ENCODE measurements around the gene HIF3A. TPM values are rescaled to one million over a fixed set of nuclear protein-coding genes. Genes with fewer than 3 reads are reported as not detected.

Gene HIF3A
- total and polyA plus RNA-seq, 2 of the 4 experiments (the other 2 are of a cell fraction) = 0.02 TPM; not detected in 1

DNA sequence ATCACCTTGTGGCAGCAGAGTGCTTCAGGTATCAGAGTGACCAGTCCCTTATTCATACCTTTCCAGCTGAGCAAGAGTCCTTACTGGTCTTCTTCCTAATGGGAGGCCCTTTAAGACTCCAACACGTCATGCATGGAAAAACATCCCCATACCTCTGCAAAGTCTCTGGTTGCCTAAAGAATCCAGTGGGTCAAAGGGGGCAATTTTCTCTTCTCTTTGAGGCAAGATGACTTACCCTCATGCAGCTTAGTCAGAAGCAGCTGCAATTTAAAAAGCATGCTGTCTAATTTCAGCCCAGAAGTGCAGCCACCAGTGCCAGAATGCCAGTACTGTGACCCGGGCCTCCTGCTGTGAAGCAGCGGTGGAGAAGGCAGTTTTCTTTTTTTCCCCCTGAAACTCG lies 68.7 kb downstream of the HIF3A start:
- no peak overlapping the region for H3K18ac ChIP-seq (ENCODE audit: low read depth, low read length)
- H4K8ac ChIP-seq (ENCODE audit: low read depth in 2 of 2, low read length in 2 of 2) = no peak overlapping the region
- H2BK20ac ChIP-seq (ENCODE audit: low read depth, low read length) = no peak overlapping the region
- no peak overlapping the region for H3K9ac ChIP-seq (ENCODE audit: low read depth, low read length)
- H4K5ac ChIP-seq (ENCODE audit: low read depth, low read length) = no peak overlapping the region
- H3K56ac ChIP-seq (ENCODE audit: extremely low read depth, insufficient read depth, low read length) = no peak overlapping the region
- H2AFZ ChIP-seq (replicated peaks; ENCODE audit: low read length, poor library complexity) = no peak overlapping the region
- H3K4me3 ChIP-seq (ENCODE audit: insufficient read depth, low read depth, low read length) = no peak overlapping the region
- dilution Hi-C loops (cut with HindIII; ENCODE audit: low sequenced_read_pairs, unreplicated experiment) (no loop called here), intact Hi-C loops (cut with micrococcal nuclease) (no loop called here), in situ Hi-C loops (cut with MboI; ENCODE audit: low sequenced_read_pairs) (no loop called here)
- H2BK120ac ChIP-seq (ENCODE audit: low read depth, low read length) = no peak overlapping the region
- no peak overlapping the region for H3K4ac ChIP-seq (ENCODE audit: low read depth, low read length)
- H3K9me3 ChIP-seq (ENCODE audit: control insufficient read depth, insufficient read depth, low read length) = no peaks in the 10 kb centered on the region
- H3K9me1 ChIP-seq (ENCODE audit: insufficient read depth, low read length) = peaks cover 10% of the 10 kb centered on the region
- ChIA-PET POLR2A (ENCODE audit: unreplicated experiment) (no interaction called here), CTCF (no interaction called here)
- H3K4me1 ChIP-seq (ENCODE audit: control insufficient read depth, insufficient read depth, low read length) = peaks cover 3% of the 10 kb centered on the region; the same call in 1 of the 2 replicates
- no peak overlapping the region for H4K91ac ChIP-seq (ENCODE audit: insufficient read depth, low read depth, low read length)
- peaks cover 5% of the 10 kb centered on the region for H4K20me1 ChIP-seq (ENCODE audit: insufficient read depth, low read length)
- no peak overlapping the region for H2AK5ac ChIP-seq (ENCODE audit: low read depth, low read length)
- H3K36me3 ChIP-seq (ENCODE audit: control insufficient read depth, insufficient read depth, low read length) = peaks cover 24% of the 10 kb centered on the region
- no peak overlapping the region for H3K27ac ChIP-seq (ENCODE audit: insufficient read depth, low read length)
- no peak for TF ChIP-seq SMC3 (IDR thresholded peaks at IDR 0.05; ENCODE audit: low read depth, low read length)
- no peak for TF ChIP-seq BHLHE40 (IDR thresholded peaks at IDR 0.05; ENCODE audit: low read depth, low read length)
- TF ChIP-seq MXI1 (IDR thresholded peaks at IDR 0.05; ENCODE audit: borderline replicate concordance, low read depth, low read length) = no peak
- no peak for TF ChIP-seq CHD1 (IDR thresholded peaks at IDR 0.05; ENCODE audit: low read depth, low read length)
- no peak for TF ChIP-seq POLR2A (IDR thresholded peaks at IDR 0.05; ENCODE audit: low read depth, low read length)
- TF ChIP-seq CEBPB (IDR thresholded peaks at IDR 0.05; ENCODE audit: low read depth, low read length) = no peak
- TF ChIP-seq FOS (IDR thresholded peaks at IDR 0.05; ENCODE audit: low read depth, low read length) = no peak
- no peak overlapping the region for H2BK5ac ChIP-seq (ENCODE audit: low read depth, low read length, poor library complexity, severe bottlenecking)
- H2BK15ac ChIP-seq (ENCODE audit: low read depth, low read length) = no peak overlapping the region
- ATAC-seq (ENCODE audit: low read depth) (no peak), DNase-seq (no peak)
- H3K23ac ChIP-seq (ENCODE audit: low read depth, low read length) = no peak overlapping the region
- 100% methylated on average over 1 of the region's 4 CpGs; no CpG with 5 or more reads in 1 of the 2 experiments for WGBS, 2 experiments (ENCODE audit: extremely low coverage in 2 of 2, insufficient read length in 1 of 2)
- no TSS peak for BruUV-seq (replicated peaks)
- no peak overlapping the region for H3K14ac ChIP-seq (replicated peaks; ENCODE audit: low read depth, low read length)
- peaks cover 12 to 60% of the 10 kb centered on the region in 2 experiments for H3K79me1 ChIP-seq (ENCODE audit: low read depth in 1 of 2, low read length in 2 of 2)
- no peak overlapping the region for H2AK9ac ChIP-seq (replicated peaks; ENCODE audit: low read depth, low read length, poor library complexity)
- H3K27me3 ChIP-seq (ENCODE audit: control insufficient read depth, insufficient read depth, low read length) = no peaks in the 10 kb centered on the region
- no peak overlapping the region for H3K4me2 ChIP-seq (ENCODE audit: low read depth, low read length)
